Heart right ventricle (tissue), 16 donors: ENCODE data around the gene GALR2. TPM values are rescaled to one million over a fixed set of nuclear protein-coding genes. Genes with fewer than 3 reads are reported as not detected.

Experiments
- ATAC-seq, 8 donors: fragments of 200-7000 bp; cut with Tn5 transposase; one replicate each; pipeline ENCODE4 v1.9.1; 2020; ENCODE audit warnings: mild to moderate bottlenecking in 8 of 8, moderate library complexity in 8 of 8, moderate number of reproducible peaks in 1 of 8
- DNase-seq, 2 donors: peaks; one replicate each; pipeline ENCODE4 v3.0.0-alpha.2; 2020
- H3K27ac ChIP-seq, 10 donors: fragments of 200-600 bp; sonication (generic) in 2 of 10; one replicate each; pipeline versions ENCODE4 v1.5.0 to v1.8.0; 2020 to 2022; ENCODE audit warnings: mild to moderate bottlenecking in 3 of 10
- H3K27me3 ChIP-seq, 7 donors: fragments of 200-600 bp; one replicate each; pipeline ENCODE4 v1.8.0; 2021 to 2022; ENCODE audit warnings: mild to moderate bottlenecking in 2 of 7
- H3K36me3 ChIP-seq, 9 donors: fragments of 200-600 bp; sonication (generic) in 1 of 9; one replicate each; pipeline versions ENCODE4 v1.5.0 to v1.8.0; 2020 to 2022; ENCODE audit warnings: mild to moderate bottlenecking in 2 of 9
- H3K4me1 ChIP-seq, 9 donors: fragments of 200-600 bp; sonication (generic) in 1 of 9; one replicate each; pipeline versions ENCODE4 v1.5.0 to v1.8.0; 2020 to 2022; ENCODE audit warnings: mild to moderate bottlenecking in 4 of 9
- H3K4me3 ChIP-seq, 10 donors: fragments of 200-600 bp; sonication (generic) in 2 of 10; one replicate each; pipeline versions ENCODE4 v1.5.0 to v1.8.0; 2020 to 2022; ENCODE audit warnings: mild to moderate bottlenecking in 7 of 10, moderate library complexity in 2 of 10
- H3K9me3 ChIP-seq, 11 donors: fragments of 200-600 bp in 10 of 11; sonication (generic) in 2 of 11; one replicate each; pipeline versions ENCODE4 v1.5.0 to v1.8.0; 2013 to 2022; ENCODE audit warnings: mild to moderate bottlenecking in 2 of 11, control low read depth in 1 of 11, moderate library complexity in 1 of 11
- CTCF ChIP-seq, 9 donors: fragments of 200-600 bp; sonication (generic) in 2 of 9; IDR thresholded peaks; one replicate each; pipeline versions ENCODE4 v1.5.0 to v1.8.0; 2021 to 2022; ENCODE audit warnings: antibody characterized with exemption in 9 of 9, mild to moderate bottlenecking in 5 of 9, moderate library complexity in 1 of 9
- WGBS, 2 donors: extraction: QIAGEN DNeasy Blood & Tissue Kit; methylation state at CpG; one replicate each; pipeline ENCODE4 v1.1.7; 2013; ENCODE audit warnings: inconsistent platforms in 1 of 2; 5-methylcytosine and 5-hydroxymethylcytosine counted together
- intact Hi-C, 10 donors: fragments of 100-400 bp; cut with DNase I; formaldehyde crosslinking; loops; one replicate each; pipeline versions ENCODE4 v1.11.1 to v1.14.2; 2022
- polyA plus RNA-seq, 2 donors: library from polyadenylated mRNA; stranded (reverse); fragments of 200-250 nt; gene quantifications; one replicate each; pipeline ENCODE4 v1.2.3, GENCODE V29; 2013
- total RNA-seq, 10 donors: library from RNA; stranded (reverse); fragmentation: NEBNext Ultra II Directional in 3 of 10; extraction: Animal tissue kit (Norgen Biotek cat#: 25700) in 3 of 10; gene quantifications; one replicate each; pipeline versions ENCODE4 v1.2.1 to v1.2.4, GENCODE V29; 2021 to 2023
- donor health status: Arrhythmogenic right ventricular cardiomyopathy.
- donor health status: ischemic (EF 13 %, LVEDD 7.1; RV severe dilation, severe dysfunction).
- donor health status: healthy with polysubstance abuse.
- donor health status: DM: no; HTN: yes; CAD: no.
- donor health status: DM: no; HTN: no; CAD: no.
- donor health status: ischemic (EF 25% LVEDD 6.9; RV normal size, moderate dysfunction).
- donor health status: ischemic (EF 25% LVEDD 5.7; RV mildly dilated, moderate dysfunction).
- donor health status: healthy.
- donor health status: DM: yes; HTN: yes; CAD: no.
- donor health status: Ischemic cardiomyopathy.
- donor health status: ischemic (EF 35%, LVEDD 5.7; RV mildly dilated, moderate dysfunction).
- donor health status: nonischemic (EF 11% LVEDD 7.7; RV severe dilation, severe dysfunction).
- donor health status: DM: yes; HTN: yes; CAD: no.
- donor health status: PGD.
- donor health status: ischemic (EF 29% LVEDD 5.4; RV normal size, mild dysfunction).
- donor health status: nonischemic (EF 23%, LVEDD 6.1; RV moderate dilation, normal function).

The GALR2 gene
- total and polyA plus RNA-seq, 12 donors: 0.10 TPM; not detected in 11

DNA sequence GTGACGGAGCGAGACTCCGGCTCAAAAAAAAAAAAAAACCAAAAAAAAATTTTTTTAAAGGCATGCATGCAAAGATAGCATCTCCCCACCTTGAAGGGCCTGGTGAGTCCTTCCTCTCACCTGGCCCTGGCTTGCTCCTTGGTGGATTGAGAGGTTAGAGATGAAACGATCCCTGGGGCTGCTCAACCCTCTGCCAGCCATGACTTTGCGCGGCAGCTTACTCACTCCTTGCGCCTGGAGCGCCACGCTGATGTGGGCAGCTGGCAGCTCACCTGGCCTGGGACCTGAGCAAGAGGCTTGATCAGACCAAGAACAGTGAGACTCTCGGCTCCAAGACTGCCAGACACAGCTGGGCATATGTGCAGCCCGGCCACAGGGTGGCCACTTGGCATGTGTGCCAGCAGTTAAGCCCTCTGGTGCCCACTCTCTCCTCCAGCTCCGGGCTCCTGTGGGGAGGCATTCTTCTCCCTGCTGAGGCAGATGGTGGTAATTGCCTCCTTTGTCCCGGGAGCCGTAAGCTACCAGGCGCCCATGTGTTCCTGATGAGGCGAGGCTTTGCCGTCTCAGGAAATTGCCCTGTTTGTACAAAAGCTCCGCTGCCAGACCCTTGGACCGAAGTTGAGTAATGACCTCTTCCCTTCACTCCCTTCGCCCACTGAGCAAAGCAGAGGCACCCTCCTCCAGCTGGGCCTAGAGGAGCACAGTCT, 42.4 kb upstream of the GALR2 start:
- H3K4me1 ChIP-seq: peaks cover 0 to 17% (median 7%) of the 10 kb centered on the region in 9 donors
- intact Hi-C loops: no loop called here
- no peaks in the 10 kb centered on the region for H3K27me3 ChIP-seq
- no peak for TF ChIP-seq CTCF (IDR thresholded peaks at IDR 0.05)
- DNase-seq (no peak), ATAC-seq (no peak)
- H3K4me3 ChIP-seq: no peak overlapping the region
- H3K27ac ChIP-seq: no peak overlapping the region
- H3K36me3 ChIP-seq: peaks cover 0 to under 1% (median 0%) of the 10 kb centered on the region in 9 donors
- no peaks in the 10 kb centered on the region for H3K9me3 ChIP-seq
- 89 to 90% methylated on average over 20 of the region's 20 CpGs for WGBS, 2 donors

DNA sequence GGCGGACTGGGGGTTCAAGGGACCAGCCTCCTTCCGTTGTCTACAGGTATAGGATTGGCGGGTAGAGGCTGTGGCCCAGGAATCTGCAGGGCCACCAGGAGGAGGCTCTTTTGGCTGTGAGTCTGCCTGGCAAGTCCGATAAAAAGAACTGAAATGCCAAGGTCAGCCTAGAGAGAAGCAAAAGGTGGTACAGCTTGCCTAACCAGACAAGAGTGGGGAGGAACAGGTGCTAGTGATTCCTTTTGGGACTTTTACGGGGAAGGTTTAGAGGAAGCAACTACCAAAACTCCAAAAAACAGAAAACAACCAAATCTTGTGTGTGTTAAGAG, 41.8 kb upstream of the GALR2 start:
- H3K27me3 ChIP-seq: no peaks in the 10 kb centered on the region
- no peak for DNase-seq
- no peak for TF ChIP-seq CTCF (IDR thresholded peaks at IDR 0.05)
- H3K4me3 ChIP-seq: no peak overlapping the region
- H3K36me3 ChIP-seq: peaks cover 0 to 5% (median 0%) of the 10 kb centered on the region in 9 donors
- H3K4me1 ChIP-seq: peaks cover 0 to 17% (median 7%) of the 10 kb centered on the region in 9 donors
- WGBS, 2 donors: 96% methylated on average over 5 of the region's 5 CpGs
- ATAC-seq: no peak
- intact Hi-C loops: no loop called here
- no peaks in the 10 kb centered on the region for H3K9me3 ChIP-seq
- no peak overlapping the region for H3K27ac ChIP-seq

GRCh38 chr17:76033139-76033538, 41.4 kb upstream of the GALR2 start:
- H3K27me3 ChIP-seq: no peaks in the 10 kb centered on the region
- no peaks in the 10 kb centered on the region for H3K9me3 ChIP-seq
- no peak for ATAC-seq
- peaks cover 0 to 9% (median 0%) of the 10 kb centered on the region in 9 donors for H3K36me3 ChIP-seq
- no peak for TF ChIP-seq CTCF (IDR thresholded peaks at IDR 0.05)
- H3K27ac ChIP-seq: no peak overlapping the region
- no peak for DNase-seq
- H3K4me1 ChIP-seq: peaks cover 0 to 17% (median 7%) of the 10 kb centered on the region in 9 donors
- intact Hi-C loops: no loop called here
- H3K4me3 ChIP-seq: no peak overlapping the region
- 94 to 99% methylated on average over 6 of the region's 6 CpGs for WGBS, 2 donors

DNA sequence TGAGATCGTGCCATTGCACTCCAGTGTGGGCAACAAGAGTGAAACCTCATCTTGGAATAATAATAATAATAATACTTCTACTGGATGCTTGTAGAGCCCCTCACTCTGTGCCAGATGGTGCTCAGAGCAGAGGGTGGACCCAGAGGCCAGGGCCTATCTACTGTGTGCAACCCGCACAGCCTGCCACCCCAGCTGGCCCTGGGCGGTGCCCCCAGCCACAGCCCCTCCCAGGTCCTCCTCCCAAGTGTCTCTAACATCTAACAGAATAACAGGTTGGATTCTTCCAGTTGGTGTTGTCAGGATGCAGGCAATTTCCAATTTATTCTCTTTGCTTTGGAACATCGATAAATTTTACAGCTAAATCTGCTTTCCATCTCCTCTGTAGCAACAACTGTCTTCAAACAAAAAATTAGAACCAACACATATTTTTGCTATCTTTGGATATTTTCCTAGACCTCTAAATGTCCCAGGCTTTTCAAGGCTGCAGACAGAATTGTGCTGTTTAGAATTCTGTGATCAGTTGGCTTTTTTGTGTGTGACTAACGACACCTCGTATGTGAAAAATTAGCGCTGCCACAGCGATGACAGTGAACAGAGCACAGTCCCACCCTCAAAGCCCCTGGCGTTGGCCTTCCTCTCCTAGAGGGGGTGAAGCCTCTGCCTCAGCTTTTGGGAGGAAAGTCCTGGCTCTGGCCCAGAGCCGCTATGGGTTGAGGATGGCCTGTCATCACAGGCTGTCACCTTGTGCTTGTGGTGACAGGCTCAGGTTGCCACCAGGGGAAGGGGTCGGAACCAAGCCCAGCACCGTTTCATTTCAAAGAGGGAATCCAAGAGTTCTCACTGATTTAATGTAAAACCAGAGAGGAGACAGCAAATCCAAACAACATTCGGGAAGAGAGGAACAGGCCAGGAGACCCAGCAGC, 39.9 kb upstream of the GALR2 start:
- Histone ChIP-seq H3K27me3 (no peaks in the 10 kb centered on the region), H3K4me3 (no peak overlapping the region), H3K4me1 (peaks cover 0 to 12% (median 2%) of the 10 kb centered on the region in 9 donors), H3K9me3 (no peaks in the 10 kb centered on the region), H3K36me3 (peaks cover 0 to 25% (median 12%) of the 10 kb centered on the region in 9 donors), H3K27ac (no peak overlapping the region)
- no peak for TF ChIP-seq CTCF (IDR thresholded peaks at IDR 0.05)
- 74 to 83% methylated on average over 13 of the region's 13 CpGs for WGBS, 2 donors
- intact Hi-C loops: no loop called here
- ATAC-seq (no peak), DNase-seq (no peak)
